Right forelimb (tissue), 1 donor: ENCODE measurements around the gene CEBPE.
A peak's percentile ranks its signal among the peaks of the same experiment; 100 is the strongest.

Experiments used
- DNase-seq: peaks from one replicate; pipeline ENCODE4 v3.0.0-alpha.2; 2018

CEBPE gene

DNA sequence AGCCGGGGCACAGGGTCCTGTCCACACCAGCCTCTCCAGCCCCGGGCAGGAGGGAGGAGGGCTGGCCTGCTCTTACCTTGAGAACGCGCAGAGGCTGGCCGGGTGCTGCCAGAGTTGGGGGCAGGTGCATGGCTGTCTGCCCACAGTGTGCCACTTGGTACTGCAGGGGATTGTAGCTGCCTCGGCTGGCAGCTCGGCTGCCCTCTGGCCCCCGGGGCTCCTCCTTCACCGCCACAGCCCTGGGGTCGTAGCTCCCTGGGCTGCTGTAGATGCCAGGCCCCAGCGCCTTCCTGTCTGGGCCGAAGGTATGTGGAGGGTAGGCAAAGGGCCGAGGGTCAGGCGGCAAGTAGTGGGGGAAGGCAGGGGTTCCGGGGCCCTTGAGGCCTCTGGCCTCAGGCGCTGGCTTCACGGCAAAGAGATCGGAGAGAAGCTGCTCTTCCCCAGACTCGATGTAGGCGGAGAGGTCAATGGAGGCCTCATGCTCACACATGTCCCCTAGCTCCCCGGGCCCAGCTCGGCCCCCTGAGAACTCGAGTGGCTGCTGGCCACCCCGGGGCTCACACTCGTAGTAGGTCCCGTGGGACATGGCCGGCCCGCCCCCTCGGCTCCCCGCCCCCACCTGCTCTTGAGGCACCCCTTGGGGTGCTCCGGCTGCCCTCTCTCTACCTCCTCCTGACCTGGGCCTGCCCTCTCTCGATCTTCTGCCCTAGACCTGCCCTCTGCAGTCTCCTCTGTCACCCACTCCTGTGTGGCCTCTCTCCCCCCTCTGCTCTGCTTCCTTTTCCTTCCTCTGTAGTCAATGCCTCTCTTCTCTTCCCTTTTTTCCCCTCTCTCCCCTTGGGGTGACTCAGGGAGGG, at the start of gene CEBPE:
Gene CEBPE (minus strand): TSS at position 750 of the 857 bp plus-strand sequence. CDS start 164 bp downstream, at position 586.
- DNase-seq, result no peak

GRCh38 chr14:23168246-23168645, 49.2 kb upstream of the CEBPE start:
- DNase-seq, result no peak

- no peak for DNase-seq
These were observed 48.2 kb upstream of the CEBPE start for GRCh38 chr14:23167116-23167847.

GRCh38 chr14:23164949-23165348, 45.9 kb upstream of the CEBPE start:
- DNase-seq, result no peak

DNA sequence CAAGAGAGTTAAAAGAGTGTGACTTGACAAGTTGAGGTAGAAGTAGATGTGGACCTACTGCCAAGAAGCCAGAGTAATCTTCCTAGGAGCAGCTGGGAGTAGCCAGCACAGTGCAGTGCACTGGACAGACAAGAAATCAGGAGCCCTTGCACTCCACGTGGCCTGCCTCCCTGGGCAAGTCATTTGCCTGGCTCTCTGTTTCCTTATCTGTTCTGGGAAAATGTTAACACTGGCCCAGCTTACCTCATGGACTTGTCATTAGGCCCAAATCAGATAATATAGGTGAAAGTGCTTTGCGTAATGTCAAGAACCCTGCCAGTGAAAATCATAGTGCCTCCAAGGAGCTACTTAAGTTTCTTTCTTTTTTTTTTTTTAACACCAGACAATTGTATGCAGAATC, 45.2 kb upstream of the CEBPE start:
- no peak for DNase-seq

DNA sequence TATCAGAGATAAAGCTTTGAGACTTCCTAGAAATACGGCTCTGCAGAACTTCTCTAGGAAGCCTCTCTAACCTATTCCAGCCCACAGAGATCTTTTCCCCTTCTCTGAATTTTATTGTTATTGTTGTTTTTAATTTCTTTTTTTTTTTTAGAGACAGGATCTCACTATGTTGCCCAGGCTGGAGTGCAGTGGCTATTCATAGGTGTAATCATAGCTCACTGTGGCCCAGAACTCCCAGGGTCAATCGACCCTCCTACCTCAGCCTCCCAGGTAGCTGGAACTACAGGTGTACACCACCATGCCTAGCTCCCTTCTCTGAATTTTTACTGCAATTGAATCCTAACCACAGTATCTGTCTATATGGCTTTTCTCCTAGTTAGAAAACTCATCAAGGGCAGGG, 44.8 kb upstream of the CEBPE start:
- DNase-seq, result no peak

DNA sequence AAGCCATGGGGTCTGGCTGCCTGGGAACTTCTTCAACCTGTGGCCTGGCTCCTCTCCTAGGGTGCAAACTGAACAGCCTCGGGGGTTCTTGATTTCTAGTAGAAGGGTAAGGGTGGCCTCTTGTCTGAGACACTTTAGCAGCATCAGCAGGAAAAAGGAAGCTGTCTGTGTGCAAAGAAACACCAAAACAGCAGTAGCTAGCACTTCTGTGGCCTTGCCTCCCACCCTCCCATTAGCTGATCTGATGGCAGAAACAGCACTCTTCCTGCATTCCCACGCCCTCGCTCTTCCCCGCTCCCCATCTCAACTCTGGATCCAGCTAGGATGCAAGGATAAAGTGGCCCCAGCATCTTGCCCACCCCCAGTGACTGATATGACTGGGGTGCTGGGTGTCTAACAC, 43.7 kb upstream of the CEBPE start:
- DNase-seq, result no peak

GRCh38 chr14:23162005-23162404, 43.0 kb upstream of the CEBPE start:
- no peak for DNase-seq

- DNase-seq, result no peak
These were observed 42.0 kb upstream of the CEBPE start for GRCh38 chr14:23160924-23161522.

DNA sequence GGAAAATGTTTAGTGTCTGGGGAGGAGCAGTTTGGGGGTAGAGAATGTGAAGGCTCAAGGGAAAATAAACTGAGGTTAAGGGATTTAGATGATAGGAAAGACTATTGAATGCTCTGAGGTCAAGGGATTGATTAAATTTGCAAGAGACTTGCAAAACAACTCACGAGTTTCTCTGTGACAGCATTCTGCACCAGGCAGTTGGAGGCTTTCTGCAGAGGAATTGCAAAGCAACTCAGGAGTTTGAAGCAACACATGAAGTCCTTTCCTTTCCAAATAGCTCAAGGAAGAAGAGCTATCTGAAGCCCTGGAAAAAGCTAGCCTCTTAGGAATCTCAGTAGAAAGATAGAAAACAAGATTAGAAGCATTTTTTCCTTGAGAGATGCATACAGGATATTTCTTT, 40.5 kb upstream of the CEBPE start:
- no peak for DNase-seq

GRCh38 chr14:23158779-23159178, 39.7 kb upstream of the CEBPE start:
- no peak for DNase-seq

DNA sequence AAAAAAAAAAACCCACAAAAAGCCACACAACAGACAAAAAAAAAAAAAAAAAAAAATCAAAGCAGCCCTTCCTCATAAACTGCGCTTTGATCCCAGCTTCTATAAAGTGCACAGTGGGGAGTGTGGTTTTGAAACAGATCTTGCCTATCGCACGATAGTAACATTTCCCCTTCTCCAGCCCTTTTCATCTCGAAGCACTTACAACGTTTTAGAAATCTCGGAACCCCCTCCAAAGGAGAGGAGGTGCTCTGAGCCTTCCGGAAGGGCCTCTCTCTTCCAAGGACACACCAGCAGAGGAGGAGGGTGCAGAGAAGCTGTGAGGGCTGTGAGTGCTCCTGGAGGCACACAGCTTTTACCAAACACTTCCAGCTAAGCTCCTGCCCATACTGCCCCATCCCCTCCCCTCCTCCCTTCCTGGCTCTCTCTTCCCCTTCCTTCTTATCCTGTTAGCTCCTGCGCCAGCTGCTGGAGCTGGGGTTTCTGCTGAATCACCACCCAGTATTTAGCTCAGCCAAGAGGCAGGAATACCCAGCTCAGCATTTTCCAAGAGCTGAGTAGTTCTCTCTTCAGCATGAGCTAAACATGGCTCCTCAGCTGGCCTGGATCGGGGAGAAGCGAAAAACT, 36.0 kb upstream of the CEBPE start:
- peak; percentile 77 for DNase-seq

GRCh38 chr14:23153851-23154796, 35.1 kb upstream of the CEBPE start:
- peak; percentile 87 for DNase-seq

GRCh38 chr14:23151342-23151741, 32.3 kb upstream of the CEBPE start:
- no peak for DNase-seq

DNA sequence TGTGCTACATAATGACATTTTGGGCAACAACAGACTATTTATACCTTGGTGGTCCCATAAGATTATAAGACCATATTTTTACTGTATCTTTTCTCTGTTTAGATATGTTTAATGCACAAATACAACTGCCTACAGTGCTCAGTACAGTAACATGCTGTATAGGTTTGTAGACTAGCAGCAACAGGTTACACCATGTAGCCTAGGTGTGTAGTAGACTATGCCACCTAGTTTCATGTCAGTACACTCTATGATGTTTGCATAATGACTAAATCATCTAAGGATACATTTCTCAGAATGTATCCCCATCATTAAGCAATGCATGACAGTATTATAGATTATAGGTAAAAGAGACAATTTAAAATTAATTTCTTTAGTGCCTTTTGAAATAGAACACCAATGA, 30.7 kb upstream of the CEBPE start:
- DNase-seq, result no peak

GRCh38 chr14:23148591-23149249, 29.7 kb upstream of the CEBPE start:
- DNase-seq, result no peak

- no peak for DNase-seq
These were observed 28.6 kb upstream of the CEBPE start for GRCh38 chr14:23147676-23148075.

GRCh38 chr14:23146980-23147379, 27.9 kb upstream of the CEBPE start:
- DNase-seq, result no peak

DNA sequence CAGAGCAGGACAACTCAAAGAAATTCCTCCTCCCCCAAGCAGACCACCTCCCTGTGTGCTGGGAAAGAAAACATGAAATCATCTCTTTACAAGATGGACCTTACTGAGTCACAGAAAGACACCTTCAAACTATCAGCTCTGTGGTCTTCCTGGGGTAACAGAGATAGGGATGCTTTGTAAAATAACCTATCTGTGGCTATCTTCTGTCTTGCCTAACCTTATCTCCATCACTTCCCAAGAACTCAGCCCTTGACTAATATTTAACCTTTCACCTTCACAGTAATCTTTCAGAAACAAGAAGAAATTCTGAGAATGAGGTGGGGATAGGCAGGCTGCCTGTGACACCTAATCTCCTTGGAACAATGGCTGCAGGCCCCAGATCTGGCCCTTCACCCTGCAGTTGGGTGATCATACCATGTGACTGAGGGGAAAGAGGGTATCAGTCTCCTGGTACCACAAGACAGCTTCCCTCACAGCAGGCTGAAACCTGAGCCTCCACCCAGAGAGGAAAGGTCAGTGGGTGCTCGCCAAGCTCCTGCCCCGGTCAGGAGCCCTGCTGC, 27.4 kb upstream of the CEBPE start:
- no peak for DNase-seq

- no peak for DNase-seq
These were observed 26.8 kb upstream of the CEBPE start for GRCh38 chr14:23145794-23146350.

DNA sequence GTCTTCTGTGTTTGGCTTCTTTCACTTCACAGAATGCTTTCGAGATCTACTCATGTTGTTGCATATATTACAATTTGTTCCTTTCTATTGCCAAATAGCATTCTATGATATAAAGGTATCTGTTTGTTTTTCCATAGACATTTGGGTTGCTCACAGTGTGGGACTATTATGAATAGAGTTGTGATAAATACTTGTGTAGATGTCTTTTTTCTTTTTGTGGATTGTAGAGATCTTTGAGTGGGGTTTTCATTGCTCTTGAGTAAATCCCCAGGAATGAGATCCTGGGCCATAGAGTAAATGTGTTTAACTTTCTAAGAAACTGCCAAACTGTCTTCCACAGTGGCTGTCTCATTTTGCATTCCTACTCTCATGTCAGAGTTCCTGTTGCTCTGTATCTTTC, 24.9 kb upstream of the CEBPE start:
- DNase-seq, result no peak
